WI38 (cell line): ENCODE measurements around the gene CLIC6.
"Not testable (repeated sequence)": the region's sequence is repeated elsewhere in the genome, so short reads cannot be mapped to it uniquely, and the experiment has no call there.

Source experiments
- H3K4me3 ChIP-seq: 2 replicates; pipeline ENCODE4 v1.5.1; 2011; ENCODE audit warnings: low read depth, mild to moderate bottlenecking, control low read depth, low read length
- CTCF ChIP-seq: IDR thresholded peaks from 2 replicates; pipeline ENCODE4 v1.5.1; 2012; ENCODE audit warnings: low read depth, mild to moderate bottlenecking, control low read depth, low read length

Gene CLIC6

GRCh38 chr21:34713621-34714020 is 44.8 kb downstream of the CLIC6 start:
- TF ChIP-seq CTCF: no peak

GRCh38 chr21:34715518-34715917 is 46.7 kb downstream of the CLIC6 start:
- no peak overlapping the region for H3K4me3 ChIP-seq
- TF ChIP-seq CTCF: no peak

More at GRCh38 chr21:34713621-34714020, 44.8 kb downstream of the CLIC6 start:
- no peak overlapping the region for H3K4me3 ChIP-seq

- TF ChIP-seq CTCF: no peak
Measured at GRCh38 chr21:34715985-34716596, 47.3 kb downstream of the CLIC6 start.

GRCh38 chr21:34718529-34718928 is 49.7 kb downstream of the CLIC6 start:
- not testable (repeated sequence) for H3K4me3 ChIP-seq

More at GRCh38 chr21:34715985-34716596, 47.3 kb downstream of the CLIC6 start:
- no peak overlapping the region for H3K4me3 ChIP-seq

GRCh38 chr21:34722684-34723300 is 54.0 kb downstream of the CLIC6 start:
- no peak overlapping the region for H3K4me3 ChIP-seq
- peak; percentile 28 for TF ChIP-seq CTCF

GRCh38 chr21:34724131-34724856 is 55.5 kb downstream of the CLIC6 start:
- H3K4me3 ChIP-seq: no peak overlapping the region
- TF ChIP-seq CTCF: no peak

- no peak for TF ChIP-seq CTCF
- no peak overlapping the region for H3K4me3 ChIP-seq
Measured at GRCh38 chr21:34724857-34725195, 56.0 kb downstream of the CLIC6 start.
